Measurements from ENCODE around the gene KCTD2. TPM values are rescaled to one million over a fixed set of nuclear protein-coding genes. Genes with fewer than 3 reads are reported as not detected.
A peak's percentile ranks its signal among the peaks of the same experiment; 100 is the strongest.

Gene KCTD2
- total RNA-seq, 1 experiment from 2014 or later = 14.3 TPM

DNA sequence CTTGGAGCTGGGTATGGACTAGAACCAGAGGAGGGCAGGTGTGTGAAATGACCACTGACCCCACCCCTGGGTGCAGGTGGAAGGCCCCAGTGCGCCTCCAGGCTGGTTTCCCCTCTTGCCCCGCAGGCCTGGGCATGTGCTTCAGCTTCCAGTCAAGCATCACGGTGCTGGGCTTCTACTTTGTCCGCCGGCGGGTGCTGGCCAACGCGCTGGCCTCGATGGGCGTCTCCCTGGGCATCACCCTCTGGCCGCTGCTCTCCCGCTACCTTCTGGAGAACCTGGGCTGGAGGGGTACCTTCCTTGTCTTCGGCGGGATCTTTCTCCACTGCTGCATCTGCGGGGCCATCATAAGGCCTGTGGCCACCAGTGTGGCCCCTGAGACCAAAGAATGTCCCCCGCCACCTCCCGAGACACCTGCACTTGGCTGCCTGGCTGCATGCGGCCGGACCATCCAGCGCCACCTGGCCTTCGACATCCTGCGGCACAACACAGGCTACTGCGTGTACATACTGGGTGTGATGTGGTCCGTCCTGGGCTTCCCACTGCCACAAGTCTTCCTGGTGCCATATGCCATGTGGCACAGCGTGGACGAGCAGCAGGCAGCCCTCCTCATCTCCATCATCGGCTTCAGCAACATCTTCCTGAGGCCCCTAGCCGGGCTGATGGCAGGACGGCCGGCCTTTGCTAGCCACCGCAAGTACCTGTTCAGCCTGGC, 53.0 kb downstream of the KCTD2 start:
- no peak for DNase-seq (ENCODE audit: low spot score)

DNA sequence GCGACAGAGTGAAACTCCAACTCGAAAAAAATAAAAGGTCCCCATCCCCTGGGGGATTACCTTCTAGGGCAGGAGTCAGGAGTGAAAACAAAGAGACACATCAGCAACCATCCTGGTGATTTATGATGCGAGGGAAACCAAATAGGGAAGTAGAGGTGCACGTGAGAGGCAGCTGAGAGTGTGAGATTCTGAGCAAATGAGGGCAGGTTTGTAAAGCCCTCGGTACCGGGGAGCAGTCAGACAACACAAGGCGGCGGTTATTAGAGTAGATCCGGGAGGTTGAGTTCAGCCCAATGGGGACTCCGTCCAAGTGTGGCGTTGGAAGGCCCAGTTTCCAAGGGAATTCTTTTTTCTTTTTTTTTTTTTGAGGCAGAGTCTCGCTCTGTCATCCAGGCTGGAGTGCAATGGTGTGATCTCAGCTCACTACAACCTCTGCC, 55.4 kb downstream of the KCTD2 start:
- no peak for DNase-seq (ENCODE audit: low spot score)

DNA sequence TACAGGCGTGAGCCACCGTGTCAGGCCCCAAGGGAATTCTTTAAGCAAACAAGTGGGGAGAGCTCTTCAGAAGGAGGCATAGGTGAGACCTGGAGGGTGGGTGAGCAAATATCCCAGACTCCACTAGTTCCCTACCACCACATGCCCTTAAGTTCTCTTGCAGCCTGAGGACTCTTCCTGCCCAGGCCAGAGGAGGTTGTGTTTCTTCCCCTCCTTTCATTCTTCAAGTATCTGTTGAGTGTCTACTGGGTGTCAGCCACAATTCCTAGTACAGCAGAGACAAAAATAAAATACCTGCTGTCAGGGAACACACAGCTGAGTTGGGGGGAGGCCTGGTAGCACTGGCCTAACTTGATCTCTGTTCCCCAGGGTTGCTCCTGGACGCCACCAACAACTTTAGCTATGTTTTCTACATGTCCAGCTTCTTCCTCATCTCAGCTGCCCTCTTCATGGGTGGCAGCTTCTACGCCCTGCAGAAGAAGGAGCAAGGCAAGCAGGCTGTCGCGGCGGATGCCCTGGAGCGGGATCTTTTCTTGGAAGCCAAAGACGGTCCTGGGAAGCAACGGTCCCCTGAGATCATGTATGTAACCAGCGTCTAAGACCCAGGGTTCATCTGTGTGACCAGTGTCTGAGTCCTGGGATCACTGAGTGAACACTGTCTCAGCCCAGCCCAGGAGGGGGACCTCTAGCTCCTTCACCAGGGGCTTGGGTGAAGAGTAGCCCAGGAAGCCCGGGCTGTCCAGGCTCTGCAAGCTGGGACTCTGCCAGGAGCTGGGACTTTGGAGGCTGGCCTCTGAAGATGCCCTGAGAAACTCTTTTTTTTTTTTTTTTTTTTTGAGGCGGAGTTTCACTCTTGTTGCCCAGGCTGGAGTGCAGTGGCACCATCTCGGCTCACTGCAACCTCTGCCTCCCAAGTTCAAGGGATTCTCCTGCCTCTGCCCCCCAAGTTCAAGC, 56.9 kb downstream of the KCTD2 start:
- DNase-seq (ENCODE audit: low spot score) = no peak

DNA sequence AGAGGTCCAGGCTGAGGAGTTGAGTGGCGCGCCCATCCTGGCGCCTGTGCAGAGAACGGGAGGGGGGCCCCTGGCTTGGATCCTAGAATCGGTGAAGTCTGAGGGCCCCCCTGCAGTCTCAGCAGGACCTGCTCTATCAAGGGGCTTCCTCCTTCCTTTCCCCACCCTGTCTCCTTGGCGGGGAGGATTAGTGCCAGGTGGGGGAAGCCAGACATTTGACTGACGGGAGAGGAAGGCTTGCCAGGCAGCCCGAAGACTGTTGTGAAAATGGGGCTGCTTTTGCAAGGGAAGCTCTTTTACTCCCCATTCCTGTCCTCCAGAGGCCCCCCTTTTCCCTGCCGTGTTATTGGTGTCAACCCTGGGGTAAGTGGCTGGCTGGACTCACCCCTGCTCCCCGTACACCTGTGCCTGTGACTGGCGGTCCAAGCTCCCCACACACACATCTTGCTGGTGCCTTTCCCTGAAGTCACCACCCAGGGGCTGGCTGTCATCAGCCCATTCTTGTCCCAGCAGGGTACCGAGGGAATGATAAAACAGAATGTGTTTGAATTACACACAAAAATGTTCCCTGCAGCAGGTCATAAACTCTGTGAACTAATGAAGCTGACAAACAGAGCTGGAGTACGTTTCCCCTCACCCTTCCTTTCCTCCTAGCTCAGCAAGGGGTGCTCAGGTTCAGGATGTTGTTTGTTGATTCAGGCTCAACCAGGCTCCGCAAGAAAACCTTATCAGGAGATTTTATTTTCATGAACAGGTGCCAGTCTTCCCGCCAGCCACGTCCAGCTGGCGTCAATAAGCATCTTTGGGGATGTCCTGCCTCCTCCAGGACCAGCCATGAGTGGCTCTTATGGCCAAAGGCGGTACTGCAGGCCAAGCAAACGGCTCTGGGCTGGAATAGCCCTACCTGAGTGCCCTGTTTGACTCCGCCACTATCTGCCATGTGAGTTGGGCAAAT, 58.4 kb downstream of the KCTD2 start:
- DNase-seq (ENCODE audit: low spot score) = peak; percentile 55

DNA sequence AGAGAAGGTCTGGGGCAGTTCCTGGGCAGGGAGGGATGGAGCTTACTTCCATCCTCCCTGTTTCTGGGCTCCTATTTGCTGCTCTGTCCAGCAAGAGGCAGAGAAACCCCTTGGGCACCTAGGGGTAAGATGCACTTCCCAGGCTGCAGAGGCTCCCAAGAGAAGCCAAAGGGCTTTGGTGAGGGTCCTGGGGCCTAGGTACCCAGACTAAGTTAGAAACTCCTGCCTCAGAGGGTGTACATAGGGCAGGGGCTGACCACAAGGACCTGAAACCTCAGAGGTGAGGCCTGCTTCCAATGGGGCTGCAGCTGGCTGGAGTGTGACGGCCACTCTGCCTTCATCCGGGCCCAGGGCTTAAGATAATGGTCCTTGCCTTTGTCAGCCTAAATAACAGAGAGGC, 61.2 kb downstream of the KCTD2 start:
- DNase-seq (ENCODE audit: low spot score) = no peak

DNA sequence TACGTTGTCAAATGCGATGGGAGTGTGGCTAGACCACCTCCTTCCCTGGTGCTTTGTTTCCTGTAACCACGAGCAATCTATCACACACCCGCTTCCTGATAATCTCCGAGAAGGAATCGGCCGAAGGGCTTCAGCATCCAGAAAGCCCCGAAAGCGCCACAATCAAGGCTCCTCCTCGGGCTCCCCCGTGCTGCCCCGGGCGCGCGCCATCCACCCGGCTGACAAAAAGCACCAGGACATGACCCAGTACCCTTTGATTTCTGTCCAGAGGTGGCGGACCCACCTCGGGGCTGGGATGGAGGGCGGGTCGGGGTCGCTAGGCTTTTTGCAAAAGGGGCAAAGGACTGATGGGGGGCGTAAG, 62.0 kb downstream of the KCTD2 start:
- DNase-seq (ENCODE audit: low spot score) = no peak

DNA sequence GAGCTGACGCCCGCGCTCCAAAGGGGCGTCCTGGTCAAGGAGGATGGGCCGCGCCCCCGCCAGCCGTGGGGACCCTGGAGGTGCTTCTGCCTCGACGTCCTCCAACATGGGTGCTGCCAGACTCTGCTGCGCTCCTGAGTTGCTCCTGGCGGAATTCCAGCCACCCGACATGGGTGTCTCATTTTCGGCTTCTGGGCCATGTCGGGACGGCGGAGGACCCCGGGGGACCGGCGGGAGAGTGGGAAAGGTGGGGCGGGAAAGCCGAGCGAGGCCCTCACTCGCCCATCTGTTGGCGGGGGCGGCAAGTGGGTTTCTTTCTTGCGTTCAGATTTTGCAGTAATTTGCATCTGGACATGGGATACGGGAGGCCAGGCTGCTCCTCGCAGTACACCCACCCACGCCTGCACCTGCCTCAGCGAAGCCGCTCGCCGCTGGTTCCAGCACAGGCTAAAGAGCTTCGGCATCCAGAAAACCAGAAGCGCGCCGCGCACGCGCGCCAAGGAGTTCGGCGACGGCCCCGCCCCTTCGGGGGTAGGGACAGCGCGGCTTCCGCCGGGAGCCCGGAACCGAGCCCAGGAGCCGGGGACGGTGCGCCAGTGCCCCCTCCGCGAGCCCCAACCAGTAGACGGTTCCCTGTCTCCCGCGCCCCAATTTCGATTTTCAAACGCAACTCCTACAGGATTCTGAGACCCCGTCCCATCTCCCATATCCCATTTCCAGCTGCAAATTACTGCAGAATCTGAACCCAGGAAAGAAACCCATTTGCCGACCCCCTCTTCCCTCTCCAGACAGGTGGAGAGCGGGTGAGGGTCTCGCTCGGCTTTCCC, 62.6 kb downstream of the KCTD2 start, which contains the start of gene ARMC7:
Gene ARMC7, plus strand, starts transcription at position 563 of the 827 bp plus-strand sequence. CDS start 320 bp downstream, outside the sequence.
- DNase-seq (ENCODE audit: low spot score) = peak; percentile 69

DNA sequence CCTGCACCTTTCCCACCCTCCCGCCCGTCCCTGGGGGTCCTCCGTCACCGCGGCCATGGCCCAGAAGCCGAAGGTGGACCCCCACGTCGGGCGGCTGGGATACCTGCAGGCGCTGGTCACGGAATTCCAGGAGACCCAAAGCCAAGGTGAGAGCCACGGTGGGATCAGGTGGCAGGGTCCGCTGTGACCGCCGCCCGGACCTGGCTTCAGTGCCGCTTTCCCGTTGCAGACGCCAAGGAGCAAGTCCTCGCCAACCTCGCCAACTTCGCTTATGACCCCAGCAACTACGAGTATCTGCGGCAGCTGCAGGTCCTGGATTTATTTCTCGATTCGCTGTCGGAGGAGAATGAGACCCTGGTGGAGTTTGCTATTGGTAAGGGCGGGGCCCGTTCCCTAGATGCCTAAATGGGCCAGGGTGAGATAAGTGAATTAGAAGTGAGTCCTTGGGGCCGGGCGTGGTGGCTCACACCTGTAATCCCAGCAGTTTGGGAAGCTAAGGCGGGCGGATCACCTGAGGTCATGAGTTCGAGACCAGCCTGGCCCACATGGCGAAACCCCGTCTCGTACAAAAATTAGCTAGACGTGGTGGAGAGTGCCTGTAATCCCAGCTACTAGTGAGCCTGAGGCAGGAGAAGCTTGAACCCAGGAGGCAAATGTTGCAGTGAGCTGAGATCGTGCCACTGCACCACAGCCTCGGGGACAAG, 63.4 kb downstream of the KCTD2 start:
- no peak for DNase-seq (ENCODE audit: low spot score)

DNA sequence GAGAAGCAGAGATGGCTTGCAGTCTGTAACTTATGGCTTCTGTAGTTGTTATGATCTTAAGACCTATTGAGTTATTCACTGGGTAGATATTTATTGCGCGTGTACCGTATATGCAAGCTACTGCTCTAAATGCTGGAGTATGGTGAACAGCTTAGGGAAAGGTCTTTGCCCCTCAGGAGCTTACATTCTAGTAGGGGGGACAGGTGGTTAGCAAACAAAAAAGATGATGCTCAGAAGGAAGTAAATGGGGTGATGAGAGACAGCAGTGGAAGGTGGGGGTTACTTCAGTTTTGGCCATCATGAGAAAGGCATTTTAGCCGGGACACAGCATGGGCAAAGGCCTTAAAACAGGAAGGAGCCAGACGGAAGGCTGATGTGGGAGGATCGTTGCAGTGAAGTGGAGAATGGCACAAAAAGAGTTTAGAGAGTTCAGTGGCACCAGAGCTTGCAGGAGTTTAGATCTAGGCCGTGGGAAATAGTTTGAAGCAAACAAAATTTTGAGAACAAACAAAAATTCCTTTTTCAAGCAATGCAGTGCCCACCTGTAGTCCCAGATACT, 64.8 kb downstream of the KCTD2 start:
- no peak for DNase-seq (ENCODE audit: low spot score)

DNA sequence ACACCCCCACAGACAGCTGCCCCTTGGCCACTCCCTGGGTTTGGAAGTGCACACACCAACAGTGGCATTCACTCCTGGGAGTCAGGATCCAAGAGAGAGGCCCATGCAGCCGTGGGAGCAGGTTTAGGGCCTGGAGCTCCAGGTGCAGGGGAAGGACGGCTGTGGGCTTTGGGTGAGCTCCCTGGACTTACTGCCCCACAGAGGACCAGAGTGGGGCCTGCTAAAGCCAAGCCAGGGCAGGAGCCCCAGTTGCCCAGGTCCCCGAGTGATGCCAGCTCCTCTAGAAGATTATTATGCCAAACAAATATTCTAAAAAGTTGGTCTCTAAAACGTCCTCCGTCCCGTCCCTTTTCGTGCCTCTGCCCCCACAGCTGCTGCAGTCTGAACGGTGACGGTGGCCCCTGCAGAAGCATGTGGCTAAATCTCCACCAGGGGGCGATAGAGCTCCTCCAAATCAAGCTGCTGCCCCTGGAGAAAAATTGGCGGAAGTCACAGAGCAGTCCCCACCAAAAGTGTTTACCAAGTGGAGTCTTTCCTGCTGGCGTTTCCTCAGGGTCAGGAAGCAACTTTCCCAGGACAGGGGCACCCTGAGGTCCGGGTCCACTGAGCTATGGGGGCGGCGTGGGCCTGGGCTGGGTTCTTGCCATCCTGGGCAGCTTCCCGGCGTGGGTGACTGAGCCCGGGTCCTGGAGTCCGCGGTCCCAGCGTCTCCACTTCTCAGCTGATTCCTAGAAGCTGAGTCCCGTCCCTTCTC, 67.0 kb downstream of the KCTD2 start:
- peak; percentile 84 for DNase-seq (ENCODE audit: low spot score)

DNA sequence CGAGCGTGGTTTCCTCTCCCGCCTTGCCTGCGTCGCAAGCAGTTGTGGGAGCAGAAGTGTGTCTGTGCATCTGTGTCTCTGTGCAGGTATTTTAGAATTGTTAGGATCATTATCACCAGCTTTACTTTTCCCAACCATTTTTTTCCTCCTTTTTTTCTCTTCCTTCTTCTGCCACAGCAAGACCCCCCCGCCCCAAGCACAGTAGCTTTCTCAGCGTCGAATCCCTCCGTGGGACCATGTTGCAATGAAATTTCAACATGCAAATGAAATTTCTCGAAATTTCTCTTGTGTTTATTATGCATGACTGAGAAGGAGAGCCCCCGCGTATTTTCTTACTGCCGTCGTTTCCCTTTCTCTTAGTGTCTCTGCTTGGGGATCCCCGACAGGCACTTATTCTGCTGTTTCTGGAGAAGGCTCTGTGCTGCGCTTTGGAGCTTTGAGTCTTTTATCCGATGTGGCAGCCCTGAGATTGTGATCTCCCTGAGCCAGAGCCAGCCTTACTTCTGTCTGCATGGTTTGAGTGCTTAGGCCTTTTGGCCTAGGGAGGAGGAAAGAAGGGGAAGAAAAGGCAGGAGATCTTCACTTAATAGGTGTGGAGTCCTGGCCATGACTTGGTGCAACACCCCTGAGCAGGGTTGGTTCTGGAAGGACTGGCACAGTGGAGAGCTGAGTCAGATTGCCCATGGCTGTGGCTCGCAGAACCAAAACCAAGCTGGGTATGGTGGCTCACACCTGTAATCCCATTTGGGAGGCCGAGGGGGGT, 67.7 kb downstream of the KCTD2 start:
- DNase-seq (ENCODE audit: low spot score) = no peak

Other genes starting within 250 kb of the KCTD2 start
- gene GRIN2C, start 187.3 kb upstream of the KCTD2 start, total RNA-seq (2014; rRNA removed; shearing (Covaris generic)) = 0.12 TPM in 1 of 2 replicates, not detected in the other
- 22.1 and 30.0 TPM in 2 replicates for gene FDXR, start 174.2 kb upstream of the KCTD2 start, total RNA-seq (2014; rRNA removed; shearing (Covaris generic))
- gene FADS6, start 153.6 kb upstream of the KCTD2 start, total RNA-seq (2014; rRNA removed; shearing (Covaris generic)) = not detected in 2 replicates
- 0.54 TPM in 1 of 2 replicates, not detected in the other for gene USH1G, start 124.0 kb upstream of the KCTD2 start, total RNA-seq (2014; rRNA removed; shearing (Covaris generic))
- not detected in 2 replicates for gene OTOP2, start 123.0 kb upstream of the KCTD2 start, total RNA-seq (2014; rRNA removed; shearing (Covaris generic))
- gene OTOP3, start 111.3 kb upstream of the KCTD2 start, total RNA-seq (2014; rRNA removed; shearing (Covaris generic)) = not detected in 2 replicates
- 0.15 TPM in 1 of 2 replicates, not detected in the other for gene HID1, start 74.5 kb upstream of the KCTD2 start, total RNA-seq (2014; rRNA removed; shearing (Covaris generic))
- gene CDR2L, start 59.6 kb upstream of the KCTD2 start, total RNA-seq (2014; rRNA removed; shearing (Covaris generic)) = 3.3 and 5.8 TPM in 2 replicates
- gene MRPL58, start 34.6 kb upstream of the KCTD2 start, total RNA-seq (2014; rRNA removed; shearing (Covaris generic)) = 89.4 and 107 TPM in 2 replicates
- 595 and 655 TPM in 2 replicates for gene ATP5PD, start 256 bp upstream of the KCTD2 start, total RNA-seq (2014; rRNA removed; shearing (Covaris generic))
- not detected in 2 replicates for gene SLC16A5, start 40.7 kb downstream of the KCTD2 start, total RNA-seq (2014; rRNA removed; shearing (Covaris generic))
- 4.0 and 5.2 TPM in 2 replicates for gene ARMC7, start 62.7 kb downstream of the KCTD2 start, total RNA-seq (2014; rRNA removed; shearing (Covaris generic))
- 122 and 134 TPM in 2 replicates for gene NT5C, start 84.5 kb downstream of the KCTD2 start, total RNA-seq (2014; rRNA removed; shearing (Covaris generic))
- 324 and 466 TPM in 2 replicates for gene JPT1, start 107.3 kb downstream of the KCTD2 start, total RNA-seq (2014; rRNA removed; shearing (Covaris generic))
- 160 and 193 TPM in 2 replicates for gene SUMO2, start 135.7 kb downstream of the KCTD2 start, total RNA-seq (2014; rRNA removed; shearing (Covaris generic))
- 59.3 and 71.5 TPM in 2 replicates for gene NUP85, start 158.5 kb downstream of the KCTD2 start, total RNA-seq (2014; rRNA removed; shearing (Covaris generic))
- gene GGA3, start 214.4 kb downstream of the KCTD2 start, total RNA-seq (2014; rRNA removed; shearing (Covaris generic)) = 12.7 and 22.2 TPM in 2 replicates
- 112 and 116 TPM in 2 replicates for gene MRPS7, start 214.7 kb downstream of the KCTD2 start, total RNA-seq (2014; rRNA removed; shearing (Covaris generic))
- gene MIF4GD, start 224.0 kb downstream of the KCTD2 start, total RNA-seq (2014; rRNA removed; shearing (Covaris generic)) = 36.0 and 41.6 TPM in 2 replicates
- 6.8 and 13.1 TPM in 2 replicates for gene SLC25A19, start 242.2 kb downstream of the KCTD2 start, total RNA-seq (2014; rRNA removed; shearing (Covaris generic))

Data from H4 (cell line).